GM21576 (cell line): ENCODE measurements around the gene UNC5A.

Experiments
- ATAC-seq: cut with Tn5 transposase; IDR thresholded peaks from one replicate; pipeline ENCODE4 v1.9.1; 2021; ENCODE audit warnings: mild to moderate bottlenecking, moderate library complexity; ENCODE audit not compliant: unreplicated experiment

Gene UNC5A

DNA sequence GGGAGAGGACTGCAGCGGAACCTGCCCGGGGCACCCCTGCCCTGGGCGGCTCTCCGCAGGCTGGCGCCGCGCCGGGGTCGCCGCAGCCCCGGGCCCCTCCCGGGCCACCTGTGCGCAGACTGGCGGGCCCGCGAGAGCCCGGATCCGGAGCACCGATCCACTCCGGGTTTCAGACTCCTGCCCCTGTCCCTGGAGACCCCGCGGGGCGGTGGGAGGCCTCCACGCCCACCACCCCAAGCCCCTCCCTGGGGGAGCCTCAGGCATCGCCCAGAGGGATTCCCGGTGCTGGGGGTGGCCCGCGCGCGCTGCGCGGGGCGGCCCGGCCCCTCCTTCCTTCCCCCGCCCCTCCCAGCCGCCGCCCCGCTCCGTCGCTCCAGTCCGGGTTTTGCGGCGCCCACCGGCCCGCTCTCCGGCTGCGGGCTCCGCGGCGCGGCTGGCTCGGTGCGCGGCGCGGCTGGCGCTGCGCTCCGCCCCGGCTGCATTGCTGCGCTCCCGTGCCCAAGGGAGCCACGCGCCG, at the start of gene UNC5A:
TSS of gene UNC5A (plus strand) at position 479 of the 517 bp plus-strand sequence. CDS start 192 bp downstream, outside the sequence.
- no peak for ATAC-seq

DNA sequence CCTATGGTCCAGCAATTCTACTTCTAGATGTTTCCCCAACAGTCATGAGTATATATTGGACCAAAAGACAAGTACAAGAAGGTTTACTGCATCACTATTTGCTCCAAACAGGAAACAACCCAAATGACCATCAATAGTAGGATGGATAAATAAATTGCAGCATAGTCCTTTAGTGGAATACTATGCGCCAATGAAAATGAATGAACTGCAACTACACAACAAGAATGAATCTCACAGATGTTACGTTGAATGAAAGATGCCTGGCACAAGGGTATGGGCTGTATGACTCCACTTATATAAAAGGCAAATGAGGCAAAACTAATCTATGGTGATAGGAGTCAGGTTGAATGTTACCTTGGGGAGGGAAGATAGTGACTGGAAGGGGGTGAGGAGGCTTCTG, 48.6 kb upstream of the UNC5A start:
- no peak for ATAC-seq

DNA sequence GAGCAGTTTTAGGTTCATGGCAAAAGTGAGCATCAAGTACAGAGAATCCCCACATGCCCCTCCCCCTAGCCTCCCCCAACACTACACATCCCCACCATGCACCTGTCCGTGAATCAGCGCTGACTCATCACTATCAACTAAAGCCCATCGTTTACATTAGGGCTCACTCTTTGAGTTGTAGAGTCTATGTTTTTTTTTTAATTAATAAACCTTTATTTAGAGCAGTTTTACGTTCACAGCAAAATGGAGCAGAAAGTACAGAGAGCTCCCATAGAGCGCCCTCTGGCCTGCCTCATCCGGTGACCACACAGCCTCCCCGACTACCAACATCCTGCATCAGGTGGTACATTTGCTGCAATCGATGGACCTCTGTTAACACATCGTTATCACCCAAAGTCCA, 47.9 kb upstream of the UNC5A start:
- no peak for ATAC-seq

DNA sequence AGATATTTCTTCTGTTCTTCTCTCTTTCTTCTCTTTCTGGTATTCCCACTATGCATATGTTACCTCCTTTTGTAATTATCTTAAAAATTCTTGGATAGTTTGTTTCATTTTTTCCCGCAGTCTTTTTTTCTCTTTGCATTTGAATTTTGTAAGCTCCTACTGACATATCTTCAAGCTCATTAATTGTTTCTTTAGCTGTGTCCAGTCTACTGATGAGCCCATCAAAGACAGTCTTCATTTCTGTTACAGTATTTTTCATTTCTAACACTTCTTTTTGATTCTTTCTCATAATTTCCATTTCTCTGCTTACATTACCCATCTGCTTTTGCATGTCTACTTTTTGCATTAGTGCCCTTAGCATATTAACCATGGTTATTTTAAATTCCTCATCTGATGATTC, 44.7 kb upstream of the UNC5A start:
- ATAC-seq: no peak

DNA sequence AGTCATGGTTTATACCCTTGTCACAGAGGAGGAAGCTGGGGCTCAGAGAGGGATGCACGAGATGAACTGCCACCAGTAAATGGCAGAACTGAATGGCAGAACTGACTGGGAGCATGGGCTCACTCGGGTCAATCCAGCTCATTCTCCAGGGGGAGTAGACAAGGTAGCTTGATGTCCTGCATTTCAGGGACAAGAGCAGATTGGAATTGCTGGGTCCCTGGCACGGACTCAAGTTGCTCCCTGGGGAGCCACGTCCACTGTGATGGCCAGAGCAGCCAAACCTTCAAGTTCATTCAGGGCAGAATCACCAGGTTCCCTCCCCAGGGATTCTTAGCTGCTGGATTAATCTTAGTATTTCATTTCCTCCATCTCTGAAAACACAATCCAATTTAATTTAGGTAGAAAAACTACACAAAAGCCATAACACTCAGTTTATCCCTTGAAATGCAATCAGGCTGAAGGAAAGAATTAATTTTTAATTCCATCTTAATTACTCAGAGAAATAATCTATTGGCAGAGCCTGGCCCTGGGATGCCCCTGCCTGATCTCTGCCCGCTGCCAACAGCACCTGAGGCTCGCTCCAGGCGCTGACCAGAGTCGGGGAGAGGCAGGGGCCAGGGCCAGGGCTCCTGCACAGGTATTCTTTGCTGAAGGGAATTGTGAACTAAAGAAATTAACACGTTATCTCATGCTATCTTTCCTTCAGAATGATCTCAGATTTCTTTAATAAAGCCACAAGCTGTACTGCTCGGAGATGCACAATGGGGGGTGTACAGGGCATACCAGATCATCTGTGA, 42.0 kb upstream of the UNC5A start:
- no peak for ATAC-seq

DNA sequence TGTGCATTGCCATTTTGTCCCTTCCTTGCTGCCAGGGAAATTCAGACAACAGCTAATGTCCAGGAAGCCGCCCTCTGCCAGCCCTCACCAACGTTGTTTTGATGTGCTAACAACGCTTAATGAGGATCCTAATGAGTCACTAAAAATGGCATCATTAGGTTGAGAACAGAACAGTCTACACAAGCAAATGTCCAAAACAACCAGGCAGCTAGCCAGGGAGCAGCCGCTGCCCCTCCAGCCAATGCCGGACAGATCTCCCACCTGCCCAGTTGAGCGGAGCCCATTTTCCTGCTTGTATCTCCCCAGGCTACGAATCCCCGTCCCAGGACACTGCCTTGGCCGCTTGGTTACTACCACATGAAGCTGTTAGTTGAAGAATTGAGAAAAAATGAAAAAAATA, 40.4 kb upstream of the UNC5A start:
- no peak for ATAC-seq

DNA sequence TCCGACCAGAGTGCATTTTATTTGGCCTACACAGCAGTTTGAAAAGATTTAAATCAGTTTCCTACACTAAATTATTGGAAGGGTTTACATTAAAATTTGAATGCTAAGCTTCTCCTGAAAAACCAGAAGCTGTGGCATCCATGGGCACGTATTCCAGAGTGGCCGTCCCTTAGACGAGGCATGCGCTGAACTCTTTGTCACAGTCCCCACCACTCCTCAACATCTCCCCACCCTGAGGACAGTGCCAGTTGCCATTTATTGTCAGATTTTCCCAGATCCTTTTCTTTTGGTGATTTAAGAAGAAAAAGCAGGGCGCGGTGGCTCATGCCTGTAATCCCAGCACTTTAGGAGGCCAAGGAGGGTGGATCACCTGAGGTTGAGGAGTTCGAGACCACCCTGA, 39.9 kb upstream of the UNC5A start:
- ATAC-seq: no peak

DNA sequence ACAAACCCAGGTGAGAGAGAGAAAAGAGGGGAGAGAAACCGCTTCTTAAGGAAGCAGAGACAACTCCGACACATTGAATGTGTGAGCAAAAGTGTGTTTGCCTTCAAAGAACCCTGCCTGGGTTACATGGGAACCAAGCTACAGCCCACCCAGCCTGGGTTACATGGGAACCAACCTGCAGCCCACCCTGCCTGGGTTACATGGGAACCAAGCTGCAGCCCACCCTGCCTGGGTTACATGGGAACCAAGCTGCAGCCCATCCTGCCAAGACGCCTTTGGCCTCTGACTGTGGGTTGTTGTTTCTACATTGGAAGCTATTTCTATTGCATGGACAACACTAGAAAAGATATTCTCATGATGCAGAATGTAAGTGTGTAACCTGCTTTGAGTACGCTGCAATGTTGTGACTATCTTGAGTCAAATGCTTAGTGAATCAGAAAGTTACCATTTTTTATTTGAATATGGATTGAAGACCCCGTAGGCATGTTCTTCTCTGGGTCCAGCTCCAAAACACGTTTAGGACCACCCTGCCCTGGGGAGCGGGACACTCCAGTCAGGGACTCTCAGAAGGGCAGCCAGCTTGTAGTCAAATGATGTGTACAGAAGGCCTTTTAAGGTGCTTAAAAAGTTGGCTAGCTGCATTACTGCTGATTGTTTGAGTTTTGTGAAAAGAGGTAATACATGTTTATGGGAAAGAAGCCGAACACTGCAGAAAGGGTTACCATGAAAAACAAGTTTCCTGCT, 39.1 kb upstream of the UNC5A start:
- no peak for ATAC-seq

DNA sequence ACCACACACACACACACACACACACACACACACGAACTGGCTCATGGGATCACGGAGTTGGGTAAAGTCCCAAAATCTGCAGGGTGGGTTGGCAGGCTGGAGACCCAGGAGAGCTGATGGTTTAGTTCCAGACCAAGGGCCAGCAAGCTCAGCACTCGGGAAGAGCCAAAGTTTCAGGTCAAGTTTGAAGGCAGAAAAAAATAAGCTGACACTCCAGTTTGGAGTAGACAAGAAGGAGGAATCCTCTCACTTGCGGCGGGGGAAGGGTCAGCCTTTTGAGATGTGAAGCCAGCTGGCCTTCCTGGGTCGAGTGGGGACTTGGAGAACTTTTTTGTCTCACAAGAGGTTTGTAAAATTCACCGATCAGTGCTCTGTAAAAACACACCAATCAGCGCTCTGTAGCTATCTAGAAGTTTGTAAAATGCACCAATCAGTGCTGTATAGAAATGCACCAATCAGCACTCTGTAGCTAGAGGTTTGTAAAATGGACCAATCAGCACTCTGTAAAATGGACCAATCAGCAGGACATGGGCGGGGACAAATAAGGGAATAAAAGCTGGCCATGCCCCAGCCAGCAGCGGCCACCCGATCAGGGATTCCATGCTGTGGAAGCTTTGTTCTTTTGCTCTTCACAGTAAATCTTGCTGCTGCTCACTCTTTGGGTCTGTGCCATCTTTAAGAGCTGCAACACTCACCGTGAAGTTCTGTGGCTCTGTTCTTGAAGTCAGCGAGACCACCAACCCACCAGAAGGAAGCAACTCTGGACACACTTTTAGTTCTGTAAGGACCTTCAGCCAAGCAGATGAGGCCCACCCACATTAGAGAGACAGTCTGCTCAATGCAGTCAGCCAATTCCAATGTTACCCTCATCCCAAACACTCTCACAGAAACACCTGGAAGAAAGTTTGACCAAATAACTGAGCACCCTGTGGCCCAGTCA, 37.8 kb upstream of the UNC5A start:
- no peak for ATAC-seq

DNA sequence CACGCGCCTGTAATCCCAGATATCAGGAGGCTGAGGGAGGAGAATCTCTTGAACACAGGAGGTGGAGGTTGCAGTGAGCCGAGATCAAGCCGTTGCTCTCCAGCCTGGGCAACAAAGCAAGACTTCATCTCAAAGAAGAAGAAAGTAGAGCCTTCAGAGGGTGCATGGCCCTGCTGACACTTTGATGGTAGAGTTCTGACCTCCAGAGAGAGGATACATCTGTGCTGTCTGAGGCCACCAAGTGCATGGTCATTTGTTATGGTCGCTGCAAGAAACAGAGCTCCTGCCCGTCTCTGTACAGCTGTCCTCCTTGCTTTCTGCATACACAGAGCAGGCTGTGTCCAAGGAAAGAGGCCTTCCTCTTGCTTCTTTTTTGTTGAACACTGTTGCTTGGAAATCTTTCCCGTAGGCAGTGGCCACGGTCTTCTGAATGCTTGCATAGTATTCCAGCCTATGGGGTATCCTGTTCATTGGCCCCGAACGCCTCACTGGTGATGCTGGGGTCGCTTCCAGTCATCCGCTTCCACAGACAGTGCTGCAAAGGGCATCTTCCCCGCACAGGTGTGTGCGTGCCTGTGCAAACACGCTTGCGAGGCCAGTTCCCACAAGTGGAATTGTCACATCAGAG, 36.8 kb upstream of the UNC5A start:
- ATAC-seq: no peak

DNA sequence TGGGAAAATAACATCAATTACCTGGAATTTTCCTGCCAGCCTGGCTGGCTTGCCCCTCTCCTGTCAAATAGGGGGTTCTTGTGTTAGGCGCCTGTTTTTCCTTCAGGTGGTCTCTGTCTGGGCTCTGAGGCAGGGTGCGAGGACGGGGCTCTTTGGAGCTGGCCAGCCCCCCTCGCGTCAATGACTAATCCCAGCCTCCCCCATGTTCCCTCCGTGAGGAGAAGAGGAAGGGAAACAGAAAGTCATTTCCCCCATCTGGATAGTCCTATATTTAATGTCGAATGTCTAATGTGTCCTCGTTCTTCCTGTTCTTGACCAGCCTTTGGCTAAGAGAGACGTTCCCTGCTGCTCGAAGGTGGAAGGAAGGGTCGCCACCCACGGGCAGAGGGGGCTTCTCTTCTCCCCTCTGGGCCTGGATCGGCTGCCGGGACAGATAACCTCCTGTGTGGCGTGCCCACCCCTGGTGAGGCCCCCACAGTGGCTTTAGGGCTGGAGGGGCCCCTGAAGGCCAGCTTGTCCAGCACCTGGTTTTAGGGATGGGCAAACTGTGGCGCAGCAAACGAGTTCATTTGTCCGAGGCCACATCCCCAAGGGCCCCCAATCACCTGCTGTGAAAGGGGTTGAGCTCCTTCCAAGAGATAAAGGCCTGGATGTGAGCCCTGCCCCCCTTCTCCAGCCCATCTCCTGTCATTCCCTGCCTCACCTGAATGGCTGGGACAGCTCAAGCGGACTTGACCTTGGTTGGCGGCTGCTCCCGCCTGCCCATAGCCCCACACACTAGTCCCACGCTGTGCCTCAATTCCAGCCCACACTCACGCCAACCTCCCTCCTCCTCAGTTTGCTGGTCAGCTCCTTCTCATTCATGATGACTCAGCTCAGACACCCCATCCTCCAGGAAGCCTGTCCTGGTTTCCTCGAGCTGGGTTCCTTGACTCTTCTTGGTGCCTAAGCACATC, 35.9 kb upstream of the UNC5A start:
- ATAC-seq: no peak

DNA sequence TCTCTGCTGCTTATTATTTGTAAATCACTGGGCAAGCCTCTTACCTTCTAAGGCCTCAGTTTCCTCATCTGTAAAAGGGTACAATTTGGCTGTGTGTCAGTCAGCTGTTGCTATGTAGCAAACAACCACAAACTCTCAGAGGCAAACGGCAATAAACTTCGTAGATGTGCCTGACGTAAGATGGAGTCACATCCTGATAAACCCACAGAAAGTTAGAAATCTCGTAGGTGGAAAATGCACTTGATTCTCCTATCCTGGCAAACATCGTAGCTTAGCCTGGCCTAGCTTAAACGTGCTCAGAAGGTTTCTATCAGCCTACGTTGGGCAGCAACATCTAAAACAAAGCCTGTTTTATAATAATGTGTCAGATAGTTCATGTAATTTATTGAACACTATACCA, 35.0 kb upstream of the UNC5A start:
- no peak for ATAC-seq

DNA sequence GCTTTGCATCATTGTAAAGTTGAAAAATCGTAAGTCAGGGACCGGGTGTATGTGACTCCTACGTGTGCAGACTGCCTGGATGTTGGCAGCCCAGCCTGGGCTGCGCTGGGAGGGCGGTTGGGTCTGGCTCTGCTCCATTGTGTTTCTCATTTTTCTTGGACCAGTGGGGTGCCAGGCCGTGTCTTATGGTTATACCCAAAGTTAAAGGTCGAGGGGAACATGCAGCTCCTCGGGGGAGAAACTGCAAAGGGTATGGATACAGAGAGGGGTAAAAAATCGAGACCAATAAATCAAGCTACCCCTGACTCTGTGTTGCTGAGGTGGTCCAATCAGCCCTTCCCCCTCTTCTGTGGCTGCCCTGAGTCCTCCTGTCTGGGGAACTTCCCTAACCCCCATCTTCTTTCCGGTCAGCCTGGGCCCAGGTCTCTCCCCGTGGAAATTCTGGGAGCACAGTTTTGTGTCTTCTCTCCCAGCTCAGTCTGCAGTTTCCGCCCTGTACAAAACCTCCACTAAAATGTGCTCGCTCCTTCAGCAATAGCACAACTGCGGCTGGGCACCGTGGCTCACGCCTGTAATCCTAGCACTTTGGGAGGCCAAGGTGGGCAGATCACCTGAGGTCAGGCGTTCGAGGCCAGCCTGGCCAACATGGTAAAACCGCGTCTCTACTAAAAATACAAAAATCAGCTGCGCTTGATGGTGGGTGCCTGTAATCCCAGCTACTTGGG, 34.1 kb upstream of the UNC5A start:
- no peak for ATAC-seq

DNA sequence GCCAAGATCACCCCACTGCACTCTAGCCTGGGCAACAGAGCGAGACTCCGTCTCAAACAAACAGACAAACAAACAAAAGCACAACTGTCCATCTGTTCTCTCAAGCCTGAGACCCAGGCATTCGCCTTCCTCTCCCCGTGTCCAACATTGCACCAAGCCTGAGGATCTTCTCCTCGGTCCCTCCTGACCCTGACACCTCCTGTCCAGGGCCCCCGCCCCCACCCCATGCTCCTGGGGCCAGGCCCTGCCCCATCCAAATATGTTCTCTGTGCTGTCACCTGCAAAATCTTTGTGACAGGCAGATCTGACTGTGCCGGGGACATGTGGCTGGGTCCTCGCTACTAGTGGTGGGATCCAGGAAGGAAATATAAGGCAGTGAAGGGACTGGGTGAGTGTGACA, 33.4 kb upstream of the UNC5A start:
- ATAC-seq: no peak

DNA sequence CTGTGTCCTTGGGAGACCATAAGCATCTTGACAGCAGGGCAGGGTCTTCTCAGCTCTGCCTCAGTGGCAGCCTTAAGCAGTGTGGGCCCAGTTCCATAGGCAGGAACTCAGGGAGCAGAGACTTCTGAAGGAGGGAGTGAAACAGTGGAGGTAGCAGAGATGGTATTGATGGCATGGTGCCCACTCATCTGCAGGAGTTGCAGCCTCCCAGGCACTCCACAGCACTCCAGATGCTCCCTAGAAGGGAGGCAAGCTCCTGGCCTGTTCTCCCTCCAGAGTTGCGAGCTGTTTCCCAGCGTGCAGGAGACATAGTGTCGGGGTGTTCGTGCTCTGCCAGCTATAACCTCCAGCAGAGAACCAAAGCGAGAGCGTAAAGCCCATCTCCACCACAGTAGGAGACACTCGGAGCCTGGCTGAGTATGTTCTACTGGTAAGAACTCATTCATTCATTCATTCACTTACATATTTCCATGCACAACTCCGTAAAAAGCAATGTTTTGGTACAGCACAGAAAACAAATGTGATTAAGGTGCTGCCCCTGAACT, 31.4 kb upstream of the UNC5A start:
- no peak for ATAC-seq

DNA sequence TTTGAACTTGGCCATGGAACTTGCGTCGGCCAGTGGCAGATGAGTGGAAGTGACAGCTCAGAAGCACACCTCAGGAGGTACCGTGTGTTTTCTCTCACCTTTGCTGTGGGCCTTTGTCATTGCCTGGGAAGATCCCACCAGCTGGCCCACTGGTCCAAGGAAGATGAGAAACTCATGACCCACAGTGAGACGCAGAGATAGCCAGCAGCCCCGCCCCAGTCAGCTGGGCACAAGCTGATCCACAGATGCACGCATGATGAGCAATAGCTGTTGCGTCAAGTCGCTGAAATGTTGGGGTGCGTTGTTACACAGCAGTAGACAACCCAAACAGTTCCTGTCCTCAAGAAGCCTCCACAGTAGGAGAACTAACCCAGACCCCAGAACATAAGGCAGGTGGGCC, 30.8 kb upstream of the UNC5A start:
- ATAC-seq: no peak

DNA sequence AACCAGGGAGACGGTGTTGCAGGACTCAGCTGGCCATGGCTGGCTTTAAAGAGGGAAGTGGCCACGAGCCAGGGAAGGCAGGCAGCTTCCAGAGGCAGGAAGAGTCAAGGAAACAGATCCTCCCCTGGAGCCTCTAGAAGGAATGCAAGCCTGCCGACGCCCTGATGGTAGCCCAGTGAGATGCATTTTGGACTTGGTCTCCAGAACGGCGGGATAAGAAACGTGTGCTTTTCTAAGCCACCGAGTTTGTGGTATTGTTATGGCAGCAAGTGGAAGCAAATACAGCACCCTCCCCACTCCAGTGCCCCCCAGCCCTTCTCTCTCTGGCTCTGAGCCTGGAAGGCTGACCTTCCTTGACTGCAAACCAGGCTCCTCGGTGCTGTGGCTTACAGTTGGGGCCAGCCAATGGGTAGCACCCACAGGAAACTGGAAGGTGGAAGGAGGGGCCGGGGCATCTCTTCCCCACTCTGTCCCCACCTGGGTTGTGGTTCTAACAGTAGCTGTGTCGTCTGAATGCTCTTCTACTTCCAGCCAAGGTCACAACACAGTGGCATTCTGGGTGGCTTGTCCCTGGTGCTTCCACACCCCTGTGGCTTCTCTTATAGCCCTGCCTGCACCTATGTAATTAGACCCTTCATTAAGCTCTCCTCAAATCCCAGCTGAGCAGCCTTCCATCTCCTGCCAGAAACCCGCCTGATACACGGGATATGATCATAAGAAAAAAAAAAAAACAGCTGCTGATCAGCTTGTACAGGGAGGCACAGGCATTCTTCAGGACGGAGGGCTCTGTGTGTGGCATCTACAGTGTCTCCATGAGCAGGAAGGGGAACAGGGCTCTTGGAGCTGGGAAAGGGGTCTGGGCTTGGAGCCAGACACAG, 29.9 kb upstream of the UNC5A start:
- no peak for ATAC-seq

DNA sequence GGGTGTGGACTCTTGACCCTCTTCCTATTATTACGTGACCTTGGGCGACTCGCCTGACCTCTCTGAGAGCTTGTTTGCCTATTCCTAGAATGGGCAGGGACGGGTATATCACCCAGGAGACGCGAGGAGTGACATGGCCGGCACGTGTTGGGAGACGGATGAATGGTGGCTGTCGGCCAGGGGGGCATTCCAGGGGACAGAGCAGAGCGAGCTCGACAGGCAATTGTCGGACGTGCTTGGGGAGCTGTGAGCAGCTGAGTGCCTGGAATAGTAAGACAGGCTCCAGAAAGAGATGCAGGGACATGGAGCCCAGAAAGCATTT, 29.3 kb upstream of the UNC5A start:
- ATAC-seq: no peak
